Body of pancreas (tissue), 4 donors: ENCODE results near the gene ABCD3.

Source experiments
- POLR2A ChIP-seq, 3 donors: fragments of 450-650 bp; IDR thresholded peaks; one replicate each; pipeline ENCODE4 v1.6.1; 2016; ENCODE audit warnings: antibody characterized with exemption in 3 of 3, mild to moderate bottlenecking in 2 of 3
- TF ChIP-seq, protein P1 (sequence below), 7 experiments: fragments of 450-650 bp in 4 of 7; fragments of 200-600 bp in 3 of 7; sonication (generic) in 3 of 7; IDR thresholded peaks; one replicate each; pipeline ENCODE4 v1.5.1; 2016 to 2019; ENCODE audit warnings: antibody characterized with exemption in 7 of 7

- TF ChIP-seq POLR2A (IDR thresholded peaks at IDR 0.05): no peak
- TF ChIP-seq, protein P1, sequence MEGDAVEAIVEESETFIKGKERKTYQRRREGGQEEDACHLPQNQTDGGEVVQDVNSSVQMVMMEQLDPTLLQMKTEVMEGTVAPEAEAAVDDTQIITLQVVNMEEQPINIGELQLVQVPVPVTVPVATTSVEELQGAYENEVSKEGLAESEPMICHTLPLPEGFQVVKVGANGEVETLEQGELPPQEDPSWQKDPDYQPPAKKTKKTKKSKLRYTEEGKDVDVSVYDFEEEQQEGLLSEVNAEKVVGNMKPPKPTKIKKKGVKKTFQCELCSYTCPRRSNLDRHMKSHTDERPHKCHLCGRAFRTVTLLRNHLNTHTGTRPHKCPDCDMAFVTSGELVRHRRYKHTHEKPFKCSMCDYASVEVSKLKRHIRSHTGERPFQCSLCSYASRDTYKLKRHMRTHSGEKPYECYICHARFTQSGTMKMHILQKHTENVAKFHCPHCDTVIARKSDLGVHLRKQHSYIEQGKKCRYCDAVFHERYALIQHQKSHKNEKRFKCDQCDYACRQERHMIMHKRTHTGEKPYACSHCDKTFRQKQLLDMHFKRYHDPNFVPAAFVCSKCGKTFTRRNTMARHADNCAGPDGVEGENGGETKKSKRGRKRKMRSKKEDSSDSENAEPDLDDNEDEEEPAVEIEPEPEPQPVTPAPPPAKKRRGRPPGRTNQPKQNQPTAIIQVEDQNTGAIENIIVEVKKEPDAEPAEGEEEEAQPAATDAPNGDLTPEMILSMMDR (IDR thresholded peaks at IDR 0.05): no peak
Observed at GRCh38 chr1:94433866-94434265, 15.7 kb downstream of the ABCD3 start.
